ENCODE data around the gene SSR4. TPM values are rescaled to one million over a fixed set of nuclear protein-coding genes. Genes with fewer than 3 reads are reported as not detected.

SSR4 gene
- total RNA-seq, 1 experiment from 2014 or later = 179 TPM

- no peak overlapping the region for H4K91ac ChIP-seq (ENCODE audit: insufficient read length, low read depth, low read length)
- no peak overlapping the region for H3K18ac ChIP-seq (ENCODE audit: insufficient read length, low read depth, low read length)
- peaks cover 7% of the 10 kb centered on the region for H3K9me3 ChIP-seq (ENCODE audit: control insufficient read depth, low read depth, low read length)
- no peak overlapping the region for H3K14ac ChIP-seq (ENCODE audit: insufficient read depth, low read length)
- no peak overlapping the region for H2BK120ac ChIP-seq (ENCODE audit: low read depth, low read length, poor library complexity, severe bottlenecking)
- TF ChIP-seq CTCF (conservative IDR thresholded peaks at IDR 0.05) = no peak
- no peak overlapping the region for H3K4ac ChIP-seq (ENCODE audit: low read depth, low read length)
- H4K8ac ChIP-seq (replicated peaks; ENCODE audit: insufficient read length, low read depth, low read length) = no peak overlapping the region
- no peak overlapping the region for H3K23ac ChIP-seq (ENCODE audit: insufficient read length, low read depth, low read length)
- peaks cover 10% of the 10 kb centered on the region for H3K27me3 Mint-ChIP-seq (ENCODE audit: low read depth)
- no peak overlapping the region for H3K56ac ChIP-seq (ENCODE audit: insufficient read length, low read depth, low read length)
- no CpG with 5 or more reads among the region's 27 CpGs for WGBS (ENCODE audit: extremely low coverage, insufficient read length, low lambda C conversion rate)
- peaks cover 0 to 3% (median 2%) of the 10 kb centered on the region in 3 experiments; a peak in 4 of 7 replicates for H3K36me3 Mint-ChIP-seq (ENCODE audit: insufficient read depth in 1 of 3, low read depth in 3 of 3)
- no peaks in the 10 kb centered on the region for H4K20me1 ChIP-seq (ENCODE audit: control insufficient read depth, insufficient read depth, insufficient read length)
- H3K27ac ChIP-seq (ENCODE audit: insufficient read length, low read depth, low read length) = no peak overlapping the region
- DNase-seq = peak; percentile 24
- no peak overlapping the region for H2BK15ac ChIP-seq (ENCODE audit: low read depth, low read length)
- H3K4me1 Mint-ChIP-seq = peaks cover 4 to 6% of the 10 kb centered on the region in 2 experiments; a peak in 3 of 4 replicates
- H2AFZ ChIP-seq (ENCODE audit: low read length) = no peak overlapping the region
- H3K79me2 ChIP-seq (ENCODE audit: insufficient read depth, low read length) = no peaks in the 10 kb centered on the region
- H3K4me3 Mint-ChIP-seq = no peak overlapping the region
- H3K79me1 ChIP-seq (ENCODE audit: insufficient read depth, low read depth, low read length, poor library complexity, severe bottlenecking) = no peaks in the 10 kb centered on the region
- no peak overlapping the region for H4K5ac ChIP-seq (ENCODE audit: insufficient read length, low read depth, low read length)
- H3K27me3 ChIP-seq (ENCODE audit: insufficient read depth, low read length) = no peaks in the 10 kb centered on the region
- peaks cover 44 to 69% of the 10 kb centered on the region in 2 experiments for H3K9me3 Mint-ChIP-seq
- H3K4me2 ChIP-seq (ENCODE audit: insufficient read depth, insufficient read length, low read length) = no peak overlapping the region
- H3K27ac Mint-ChIP-seq = no peak overlapping the region
- H3K23me2 ChIP-seq (ENCODE audit: insufficient read length, low read depth, low read length, poor library complexity, severe bottlenecking) = no peaks in the 10 kb centered on the region
- no peak overlapping the region for H3T11ph ChIP-seq (ENCODE audit: low read length)
- H2BK12ac ChIP-seq (ENCODE audit: insufficient read length, low read depth, low read length) = no peak overlapping the region
- H3K4me1 ChIP-seq (ENCODE audit: insufficient read depth, low read length) = no peaks in the 10 kb centered on the region
- no peak overlapping the region for H3K9ac ChIP-seq (ENCODE audit: extremely low read depth, insufficient read length, low read length)
- no peak overlapping the region for H2BK20ac ChIP-seq (ENCODE audit: low read depth, low read length, poor library complexity, severe bottlenecking)
- H2BK5ac ChIP-seq (ENCODE audit: insufficient read length, low read length) = no peak overlapping the region
- no peak overlapping the region for H2AK5ac ChIP-seq (ENCODE audit: insufficient read length, low read length)
Measured at GRCh38 chrX:153765138-153766079, 29.1 kb upstream of the SSR4 start.

All from H9 (cell line).